ENCODE results near the gene HNRNPAB.
"Not testable (repeated sequence)": the region's sequence is repeated elsewhere in the genome, so short reads cannot be mapped to it uniquely, and the experiment has no call there.

HNRNPAB gene

GRCh38 chr5:178245389-178245788 lies 41.1 kb downstream of the HNRNPAB start:
- DNase-seq (ENCODE audit: low read depth): no peak

DNA sequence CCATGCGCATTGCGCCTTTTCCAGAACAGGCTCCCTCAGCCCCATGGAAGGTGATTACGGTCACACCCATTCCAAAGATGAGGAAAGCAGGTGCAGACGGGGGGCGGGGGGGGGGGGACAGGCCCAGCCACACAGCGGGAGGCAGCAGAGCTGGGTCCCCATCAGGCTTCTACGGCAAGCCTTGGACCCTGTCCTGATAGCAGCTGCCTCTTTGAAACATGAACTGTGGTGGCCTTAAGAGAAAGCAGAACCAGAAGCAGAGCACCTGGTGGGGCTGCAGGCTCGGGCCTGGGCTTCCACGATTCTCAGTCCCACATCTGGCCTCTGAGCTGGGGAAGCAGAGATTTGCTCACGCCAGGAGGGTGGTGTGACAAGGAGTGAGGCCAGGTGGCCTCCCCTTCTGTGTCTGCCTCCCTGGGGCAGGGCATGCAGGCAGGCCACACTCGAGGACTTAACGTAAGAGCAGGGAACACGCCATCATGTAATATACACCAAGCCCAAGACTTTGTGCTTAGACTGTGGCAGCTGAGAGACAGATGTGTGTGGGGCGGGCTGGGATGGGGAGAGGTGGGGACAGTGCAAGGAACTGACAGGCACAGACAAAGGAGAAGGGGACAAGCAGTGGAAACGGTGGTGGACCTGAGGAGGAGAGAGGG lies 42.4 kb downstream of the HNRNPAB start:
- no peak for DNase-seq (ENCODE audit: low read depth)

DNA sequence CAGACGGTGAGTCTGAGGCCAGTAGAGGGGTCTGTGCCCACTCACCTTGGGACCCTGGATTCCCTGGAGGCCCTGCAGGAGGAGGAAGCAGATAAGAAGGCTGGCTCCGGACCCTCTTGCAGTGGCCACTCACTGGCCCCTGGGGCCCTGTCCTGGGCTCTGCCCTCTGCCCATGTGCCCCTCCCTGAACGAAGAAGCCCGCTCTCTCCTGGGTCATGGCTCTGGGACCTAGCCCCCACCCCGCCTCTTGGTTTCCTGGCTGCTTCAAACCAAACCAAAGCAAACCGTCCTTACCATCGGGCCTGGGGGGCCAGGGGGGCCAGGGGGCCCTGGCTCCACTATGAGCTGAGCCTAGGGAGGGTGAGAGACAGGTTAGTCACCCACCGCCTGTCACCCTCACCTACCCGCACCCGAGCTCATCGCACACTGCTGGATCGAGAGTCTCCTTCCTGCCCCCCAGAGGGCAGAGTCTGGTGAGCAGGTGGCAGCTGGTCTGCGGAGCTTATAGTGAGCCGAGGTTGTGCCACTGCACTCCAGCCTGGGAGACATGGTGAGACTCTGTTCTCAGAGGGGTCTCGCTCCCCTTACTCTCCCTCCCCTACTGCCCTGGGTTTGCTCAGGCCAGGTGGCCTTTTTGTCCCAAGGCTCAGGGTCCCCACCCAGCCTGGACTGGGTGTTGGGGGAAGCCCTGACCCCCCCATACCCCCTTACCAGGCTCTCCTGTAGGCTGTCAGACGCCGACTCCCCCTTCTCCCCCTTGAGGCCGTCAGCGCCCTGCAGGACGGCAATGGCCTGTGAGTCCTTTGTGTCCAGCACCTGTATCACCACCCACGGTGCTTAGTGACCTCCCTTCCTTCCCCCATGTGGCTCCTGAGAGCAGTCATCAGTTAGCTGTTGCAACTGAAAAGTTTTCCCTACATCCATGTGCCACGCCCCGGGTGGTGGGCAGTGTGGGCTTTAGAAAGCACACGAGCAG lies 43.4 kb downstream of the HNRNPAB start:
- DNase-seq (ENCODE audit: low read depth): no peak

DNA sequence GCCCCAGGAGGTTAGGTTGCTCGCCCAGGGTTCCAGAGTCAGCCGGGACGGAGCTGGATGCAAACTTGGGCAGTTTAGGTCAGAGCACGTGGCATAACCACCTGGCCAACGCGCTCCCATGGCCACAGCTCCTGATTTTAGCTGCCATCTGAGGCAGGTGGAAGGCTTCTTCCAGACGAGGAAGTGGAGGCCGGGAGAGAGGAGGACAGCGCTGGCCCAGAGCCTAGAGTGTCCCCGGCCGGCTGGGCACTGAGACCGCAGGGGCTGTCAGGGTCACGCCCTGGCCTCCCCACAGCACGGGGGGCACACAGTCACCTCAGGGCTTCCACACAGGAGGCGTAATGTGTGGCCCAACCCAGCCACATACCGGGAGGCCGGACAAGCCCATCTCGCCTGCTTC lies 44.4 kb downstream of the HNRNPAB start:
- DNase-seq (ENCODE audit: low read depth): no peak

DNA sequence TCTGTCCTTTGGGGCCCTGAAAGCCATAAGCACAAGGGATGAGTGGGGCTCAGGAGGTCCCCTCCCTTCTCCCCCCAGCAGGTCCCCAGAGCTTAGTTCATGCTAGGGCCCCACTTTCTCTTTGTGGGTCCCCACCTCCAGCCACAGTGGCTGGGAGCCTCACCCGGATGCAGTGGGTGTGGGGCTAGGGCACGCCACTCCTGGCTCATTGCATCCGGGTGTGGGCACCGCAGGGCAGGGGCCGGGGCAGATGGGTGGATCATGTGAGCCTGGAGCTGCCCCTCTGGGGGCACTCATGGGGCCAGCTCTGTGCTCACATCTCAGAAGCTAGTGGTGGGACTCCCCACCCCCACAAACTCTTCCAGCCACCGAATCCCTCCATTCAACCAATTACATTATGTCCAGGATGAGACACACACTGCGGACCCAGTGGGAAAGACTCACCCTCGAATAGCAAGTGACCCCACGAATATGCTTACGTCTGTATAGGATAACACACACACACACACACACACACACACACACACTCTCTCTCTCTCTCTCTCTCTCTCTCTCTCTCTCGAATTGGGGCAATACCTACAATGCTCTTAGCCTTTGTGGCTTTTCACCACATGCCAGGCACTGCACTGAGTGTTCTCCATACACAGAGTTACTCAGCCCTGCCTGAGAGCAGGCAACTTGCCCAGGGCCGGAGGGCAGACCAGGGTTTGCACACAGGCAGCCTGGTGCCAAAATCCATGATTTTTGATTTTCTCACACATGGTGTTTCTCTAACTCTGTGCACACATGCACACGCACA lies 45.1 kb downstream of the HNRNPAB start:
- DNase-seq (ENCODE audit: low read depth): no peak

DNA sequence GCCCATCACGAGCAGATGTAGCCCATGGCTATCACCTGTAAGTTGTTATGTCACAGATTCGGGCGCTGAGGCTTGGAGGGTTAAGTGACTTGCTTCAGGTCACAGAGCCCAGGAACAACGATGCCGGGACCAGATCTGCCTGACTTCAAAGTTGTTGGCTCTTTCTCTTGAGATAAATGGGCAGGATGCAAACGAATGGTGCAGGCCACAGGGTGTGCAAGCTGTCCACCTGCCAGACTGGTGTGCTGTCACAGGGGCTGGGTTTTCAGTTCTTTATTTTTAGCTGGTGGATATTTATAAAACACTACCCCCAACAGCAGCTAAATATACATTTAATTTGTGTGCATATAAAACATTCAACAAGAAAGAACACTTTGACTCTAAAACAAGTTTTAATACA lies 45.9 kb downstream of the HNRNPAB start:
- no peak for DNase-seq (ENCODE audit: low read depth)

DNA sequence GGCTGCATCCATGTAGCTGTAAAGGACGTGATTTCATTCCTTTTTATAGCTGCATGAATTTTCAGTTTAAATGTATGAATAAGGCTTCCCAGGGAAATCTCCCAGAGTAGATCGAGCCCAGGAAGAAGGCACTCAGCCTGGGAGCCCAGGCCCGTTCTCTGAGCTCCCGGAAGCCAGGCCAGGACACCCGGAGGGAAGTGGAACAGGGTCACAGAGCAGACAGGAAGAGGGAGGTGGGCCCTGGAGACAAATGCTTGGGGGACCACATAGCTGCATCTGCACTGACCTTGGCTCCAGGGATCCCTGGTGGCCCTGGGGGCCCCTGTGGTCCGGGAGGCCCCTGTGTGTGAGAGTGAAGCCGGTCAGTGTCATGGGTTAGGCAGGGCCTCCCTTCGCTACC lies 47.9 kb downstream of the HNRNPAB start:
- no peak for DNase-seq (ENCODE audit: low read depth)

DNA sequence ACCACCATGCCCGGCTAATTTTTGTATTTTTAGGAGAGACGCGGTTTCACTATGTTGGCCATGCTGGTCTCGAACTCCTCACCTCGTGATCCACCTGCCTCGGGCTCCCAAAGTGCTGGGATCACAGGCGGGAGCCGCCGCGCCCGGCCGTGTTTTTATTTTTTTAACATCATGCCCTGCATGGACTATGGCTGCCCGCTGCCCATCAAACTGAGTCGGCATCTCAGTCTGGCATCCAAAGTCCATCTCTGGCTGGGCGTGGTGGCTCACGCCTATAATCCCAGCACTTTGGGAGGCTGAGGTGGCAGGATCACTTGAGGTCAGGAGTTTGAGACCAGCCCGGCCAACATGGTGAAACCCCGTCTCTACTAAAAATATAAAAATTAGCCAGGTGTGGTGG lies 49.3 kb downstream of the HNRNPAB start:
- DNase-seq (ENCODE audit: low read depth): not testable (repeated sequence)

- no peak for DNase-seq (ENCODE audit: low read depth)
Observed at GRCh38 chr5:178256746-178257145, 52.4 kb downstream of the HNRNPAB start.

GRCh38 chr5:178257650-178258049 lies 53.3 kb downstream of the HNRNPAB start:
- DNase-seq (ENCODE audit: low read depth): no peak

DNA sequence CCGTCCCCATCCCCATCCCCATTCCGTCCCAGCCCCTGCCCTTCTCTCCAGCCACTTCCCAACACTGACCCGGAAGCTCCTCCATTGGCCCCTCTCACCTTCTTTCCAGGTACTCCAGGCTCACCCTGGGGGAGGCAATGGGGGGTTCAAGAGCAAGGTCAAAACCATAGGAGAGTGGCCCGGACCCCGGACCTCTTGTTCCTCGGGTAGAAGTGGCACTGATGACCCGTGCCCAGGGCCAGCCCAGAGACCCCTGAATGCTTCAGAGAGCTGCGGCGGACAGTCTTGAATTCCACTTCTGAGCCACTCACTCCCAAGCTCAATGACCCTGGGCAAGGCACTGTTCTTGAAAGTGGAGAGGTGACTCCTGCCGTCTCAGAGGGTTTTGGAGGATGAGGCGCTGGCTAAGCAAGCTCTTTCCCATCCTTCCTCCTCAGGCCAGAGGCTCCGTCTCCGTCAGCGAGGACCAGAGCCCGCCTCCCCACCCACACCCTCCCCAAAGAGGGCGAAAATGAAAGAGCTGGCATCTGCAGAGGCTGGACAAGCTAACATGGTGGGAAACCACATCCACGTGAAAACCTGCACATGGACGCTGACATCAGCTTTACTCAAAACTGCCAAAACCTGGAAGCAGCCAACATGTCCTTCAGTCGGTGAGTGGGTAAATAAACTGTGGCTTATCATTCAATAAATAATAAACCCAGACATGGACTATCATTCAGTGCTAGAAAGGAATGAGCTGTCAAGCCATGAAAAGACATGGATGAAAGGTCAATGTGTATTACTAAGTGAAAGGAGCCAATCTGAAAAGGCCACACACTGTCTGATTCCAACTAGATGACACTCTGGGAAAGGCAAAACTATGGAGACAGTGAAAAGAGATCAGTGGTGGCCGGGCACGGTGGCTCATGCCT lies 55.5 kb downstream of the HNRNPAB start:
- no peak for DNase-seq (ENCODE audit: low read depth)
